Measurements from ENCODE around the gene KPNA3.
"Not testable (repeated sequence)": the region's sequence is repeated elsewhere in the genome, so short reads cannot be mapped to it uniquely, and the experiment has no call there.

KPNA3 gene

GRCh38 chr13:49739498-49740187 lies 52.8 kb downstream of the KPNA3 start:
- H3K9me3 ChIP-seq (ENCODE audit: insufficient read depth, low read depth, low read length), result no peaks in the 10 kb centered on the region
- no peaks in the 10 kb centered on the region for H3K27me3 ChIP-seq (ENCODE audit: insufficient read depth, low read length)
- H3K27ac ChIP-seq (ENCODE audit: low read length), result no peak overlapping the region
- no peak overlapping the region for H3K4me3 ChIP-seq (ENCODE audit: low read length)
- H3K36me3 ChIP-seq (ENCODE audit: insufficient read depth, low read depth, low read length), result peaks cover 47% of the 10 kb centered on the region
- H3K4me1 ChIP-seq (ENCODE audit: insufficient read depth, low read length), result no peaks in the 10 kb centered on the region
- no peak overlapping the region for H3K9ac ChIP-seq (ENCODE audit: low read depth, low read length)

GRCh38 chr13:49733181-49733951 lies 59.1 kb downstream of the KPNA3 start:
- no peaks in the 10 kb centered on the region for H3K4me1 ChIP-seq (ENCODE audit: insufficient read depth, low read length)
- H3K4me3 ChIP-seq (ENCODE audit: low read length), result no peak overlapping the region
- peaks cover 32% of the 10 kb centered on the region for H3K36me3 ChIP-seq (ENCODE audit: insufficient read depth, low read depth, low read length)
- H3K9ac ChIP-seq (ENCODE audit: low read depth, low read length), result no peak overlapping the region
- no peak overlapping the region for H3K27ac ChIP-seq (ENCODE audit: low read length)
- no peaks in the 10 kb centered on the region for H3K9me3 ChIP-seq (ENCODE audit: insufficient read depth, low read depth, low read length)
- no peaks in the 10 kb centered on the region for H3K27me3 ChIP-seq (ENCODE audit: insufficient read depth, low read length)

- Histone ChIP-seq H3K9ac (ENCODE audit: low read depth, low read length) (no peak overlapping the region), H3K36me3 (ENCODE audit: insufficient read depth, low read depth, low read length) (peaks cover 37% of the 10 kb centered on the region), H3K4me1 (ENCODE audit: insufficient read depth, low read length) (no peaks in the 10 kb centered on the region), H3K27me3 (ENCODE audit: insufficient read depth, low read length) (no peaks in the 10 kb centered on the region), H3K9me3 (ENCODE audit: insufficient read depth, low read depth, low read length) (no peaks in the 10 kb centered on the region), H3K4me3 (ENCODE audit: low read length) (no peak overlapping the region), H3K27ac (ENCODE audit: low read length) (no peak overlapping the region)
Observed at GRCh38 chr13:49731766-49732165, 60.7 kb downstream of the KPNA3 start.

DNA sequence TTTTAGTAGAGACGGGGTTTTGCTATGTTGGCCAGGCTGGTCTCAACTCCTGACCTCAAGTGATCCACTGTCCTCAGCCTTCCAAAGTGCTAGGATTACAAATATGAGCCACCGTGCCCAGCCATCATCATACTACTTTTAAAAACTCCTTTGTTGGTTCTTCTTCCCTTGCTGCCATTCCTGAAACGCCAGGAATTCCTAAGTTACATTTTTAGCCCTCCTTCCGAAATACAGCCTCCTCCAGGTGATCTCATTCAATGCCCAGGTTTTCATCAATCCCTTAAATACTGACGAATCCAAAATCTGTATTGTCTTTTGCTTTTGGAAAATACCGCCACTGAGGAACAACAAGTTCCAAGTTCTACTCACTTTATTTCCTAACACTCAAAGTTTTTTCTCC lies 75.9 kb downstream of the KPNA3 start:
- no peak overlapping the region for H3K27ac ChIP-seq (ENCODE audit: low read length)
- peaks cover 68% of the 10 kb centered on the region for H3K36me3 ChIP-seq (ENCODE audit: insufficient read depth, low read depth, low read length)
- peaks cover 9% of the 10 kb centered on the region; the same call in 1 of the 2 replicates for H3K9me3 ChIP-seq (ENCODE audit: insufficient read depth, low read depth, low read length)
- H3K27me3 ChIP-seq (ENCODE audit: insufficient read depth, low read length), result no peaks in the 10 kb centered on the region
- no peak overlapping the region for H3K9ac ChIP-seq (ENCODE audit: low read depth, low read length)
- 0 out of 2 replicates have a peak, but pooled peaks cover 3% of the 10 kb centered on the region for H3K4me1 ChIP-seq (ENCODE audit: insufficient read depth, low read length)
- no peak overlapping the region for H3K4me3 ChIP-seq (ENCODE audit: low read length)

GRCh38 chr13:49714757-49715156 lies 77.7 kb downstream of the KPNA3 start:
- H3K27me3 ChIP-seq (ENCODE audit: insufficient read depth, low read length), result no peaks in the 10 kb centered on the region
- peaks cover 9% of the 10 kb centered on the region; the same call in 1 of the 2 replicates for H3K9me3 ChIP-seq (ENCODE audit: insufficient read depth, low read depth, low read length)
- no peak overlapping the region for H3K27ac ChIP-seq (ENCODE audit: low read length)
- no peak overlapping the region for H3K4me3 ChIP-seq (ENCODE audit: low read length)
- peaks cover 71% of the 10 kb centered on the region for H3K36me3 ChIP-seq (ENCODE audit: insufficient read depth, low read depth, low read length)
- H3K4me1 ChIP-seq (ENCODE audit: insufficient read depth, low read length), result 0 out of 2 replicates have a peak, but pooled peaks cover 3% of the 10 kb centered on the region
- no peak overlapping the region for H3K9ac ChIP-seq (ENCODE audit: low read depth, low read length)

- Histone ChIP-seq H3K9me3 (ENCODE audit: insufficient read depth, low read depth, low read length) (peaks cover 9% of the 10 kb centered on the region; the same call in 1 of the 2 replicates), H3K4me3 (ENCODE audit: low read length) (no peak overlapping the region), H3K9ac (ENCODE audit: low read depth, low read length) (no peak overlapping the region), H3K27me3 (ENCODE audit: insufficient read depth, low read length) (no peaks in the 10 kb centered on the region), H3K27ac (ENCODE audit: low read length) (no peak overlapping the region), H3K4me1 (ENCODE audit: insufficient read depth, low read length) (no peaks in the 10 kb centered on the region), H3K36me3 (ENCODE audit: insufficient read depth, low read depth, low read length) (peaks cover 65% of the 10 kb centered on the region)
Observed at GRCh38 chr13:49711218-49711863, 81.1 kb downstream of the KPNA3 start.

- not testable (repeated sequence) for H3K9me3 ChIP-seq (ENCODE audit: insufficient read depth, low read depth, low read length); H3K4me3 ChIP-seq (ENCODE audit: low read length)
Observed at GRCh38 chr13:49704264-49704663, 88.2 kb downstream of the KPNA3 start.

GRCh38 chr13:49701491-49701890 lies 91.0 kb downstream of the KPNA3 start:
- no peak overlapping the region for H3K4me3 ChIP-seq (ENCODE audit: low read length)
- H3K27me3 ChIP-seq (ENCODE audit: insufficient read depth, low read length), result no peaks in the 10 kb centered on the region
- no peak overlapping the region for H3K27ac ChIP-seq (ENCODE audit: low read length)
- no peaks in the 10 kb centered on the region for H3K9me3 ChIP-seq (ENCODE audit: insufficient read depth, low read depth, low read length)
- peaks cover 64% of the 10 kb centered on the region for H3K36me3 ChIP-seq (ENCODE audit: insufficient read depth, low read depth, low read length)
- H3K9ac ChIP-seq (ENCODE audit: low read depth, low read length), result no peak overlapping the region
- peaks cover 16% of the 10 kb centered on the region; the same call in 1 of the 2 replicates for H3K4me1 ChIP-seq (ENCODE audit: insufficient read depth, low read length)

More at GRCh38 chr13:49704264-49704663, 88.2 kb downstream of the KPNA3 start:
- H3K9ac ChIP-seq (ENCODE audit: low read depth, low read length); H3K27ac ChIP-seq (ENCODE audit: low read length); H3K27me3 ChIP-seq (ENCODE audit: insufficient read depth, low read length): not testable (repeated sequence)
- Histone ChIP-seq H3K4me1 (ENCODE audit: insufficient read depth, low read length) (peaks cover 11% of the 10 kb centered on the region; the same call in 1 of the 2 replicates), H3K36me3 (ENCODE audit: insufficient read depth, low read depth, low read length) (peaks cover 67% of the 10 kb centered on the region)

- Histone ChIP-seq H3K4me1 (ENCODE audit: insufficient read depth, low read length) (peaks cover 19% of the 10 kb centered on the region; the same call in 1 of the 2 replicates), H3K27ac (ENCODE audit: low read length) (no peak overlapping the region), H3K9me3 (ENCODE audit: insufficient read depth, low read depth, low read length) (no peaks in the 10 kb centered on the region), H3K27me3 (ENCODE audit: insufficient read depth, low read length) (no peaks in the 10 kb centered on the region), H3K36me3 (ENCODE audit: insufficient read depth, low read depth, low read length) (peaks cover 38% of the 10 kb centered on the region), H3K4me3 (ENCODE audit: low read length) (no peak overlapping the region), H3K9ac (ENCODE audit: low read depth, low read length) (no peak overlapping the region)
Observed at GRCh38 chr13:49697468-49697867, 95.0 kb downstream of the KPNA3 start.

DNA sequence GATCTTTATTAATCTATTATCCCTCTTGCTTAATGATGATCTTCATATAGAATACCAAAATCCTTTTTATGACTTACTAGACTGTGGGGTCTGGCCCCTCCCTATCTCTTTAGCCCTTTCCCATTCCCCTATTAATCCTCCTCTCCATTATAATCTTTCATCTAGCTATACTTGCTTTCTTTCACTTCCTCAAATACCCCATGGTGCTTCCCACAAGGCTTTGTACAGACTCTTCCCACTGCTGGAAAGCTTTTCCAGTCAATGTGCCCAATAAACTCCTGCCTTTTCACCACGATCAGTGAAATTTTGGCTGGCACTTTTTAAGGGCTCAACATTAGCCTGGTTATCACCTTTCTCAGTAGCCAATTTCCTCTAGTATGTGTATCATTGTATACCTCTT lies 98.0 kb downstream of the KPNA3 start:
- Histone ChIP-seq H3K4me3 (ENCODE audit: low read length) (no peak overlapping the region), H3K27me3 (ENCODE audit: insufficient read depth, low read length) (no peaks in the 10 kb centered on the region), H3K36me3 (ENCODE audit: insufficient read depth, low read depth, low read length) (peaks cover 16% of the 10 kb centered on the region), H3K9me3 (ENCODE audit: insufficient read depth, low read depth, low read length) (no peaks in the 10 kb centered on the region), H3K4me1 (ENCODE audit: insufficient read depth, low read length) (peaks cover 11% of the 10 kb centered on the region; the same call in 1 of the 2 replicates), H3K27ac (ENCODE audit: low read length) (no peak overlapping the region), H3K9ac (ENCODE audit: low read depth, low read length) (no peak overlapping the region)

DNA sequence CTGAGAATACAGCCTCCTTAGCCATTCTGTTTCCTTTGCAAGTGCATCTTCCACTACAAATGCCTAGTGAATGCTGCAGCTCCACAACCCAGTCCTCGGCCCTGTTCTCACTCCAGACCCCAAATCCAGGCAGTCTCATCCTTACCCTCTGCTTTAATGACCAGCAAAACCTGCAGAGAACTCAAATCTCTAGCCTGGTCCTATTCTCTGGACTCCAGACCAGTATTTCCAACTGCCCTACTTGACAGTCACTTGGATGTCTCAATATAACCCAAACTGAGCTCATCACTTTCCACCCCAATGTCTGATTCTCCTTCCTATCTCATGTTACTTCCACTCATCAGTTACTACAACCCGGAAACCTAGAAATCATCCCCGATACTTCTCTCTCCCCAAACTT lies 98.6 kb downstream of the KPNA3 start:
- peaks cover 11% of the 10 kb centered on the region; the same call in 1 of the 2 replicates for H3K4me1 ChIP-seq (ENCODE audit: insufficient read depth, low read length)
- no peaks in the 10 kb centered on the region for H3K9me3 ChIP-seq (ENCODE audit: insufficient read depth, low read depth, low read length)
- peaks cover 14% of the 10 kb centered on the region for H3K36me3 ChIP-seq (ENCODE audit: insufficient read depth, low read depth, low read length)
- H3K27ac ChIP-seq (ENCODE audit: low read length), result no peak overlapping the region
- H3K27me3 ChIP-seq (ENCODE audit: insufficient read depth, low read length), result no peaks in the 10 kb centered on the region
- no peak overlapping the region for H3K9ac ChIP-seq (ENCODE audit: low read depth, low read length)
- H3K4me3 ChIP-seq (ENCODE audit: low read length), result no peak overlapping the region
